Hepatocyte (in vitro differentiated cells): Measurements from ENCODE around the gene ZNF76.

Experiments used
- CTCF ChIP-seq: fragments of 200-600 bp; sonication (generic); IDR thresholded peaks from 2 replicates; pipeline ENCODE4 v1.5.1; 2016; ENCODE audit warnings: antibody characterized with exemption, mild to moderate bottlenecking; ENCODE audit not compliant: poor library complexity
- EZH2 ChIP-seq: fragments of 200-600 bp; sonication (generic); IDR thresholded peaks from 2 replicates; pipeline ENCODE4 v1.6.1; 2016; ENCODE audit warnings: antibody characterized with exemption, mild to moderate bottlenecking, borderline replicate concordance

GRCh38 chr6:35275744-35276260 lies 16.3 kb downstream of the ZNF76 start:
- TF ChIP-seq EZH2 (no peak), CTCF (no peak)
